OCI-LY3 (cell line): ENCODE data around the gene YBX2.

ENCODE experiments used
- EZH2phosphoT487 ChIP-seq: fragments of 200-600 bp; shearing (Covaris generic); IDR thresholded peaks from 2 replicates; pipeline ENCODE4 v1.6.1; 2018; ENCODE audit warnings: antibody characterized with exemption, mixed run types, low read depth
- TF ChIP-seq, protein P1 (sequence below): fragments of 200-600, 300-600 bp; sonication (generic); IDR thresholded peaks from 2 replicates; pipeline ENCODE4 v1.5.1; 2014; ENCODE audit warnings: antibody characterized with exemption, low read length, low read depth

DNA sequence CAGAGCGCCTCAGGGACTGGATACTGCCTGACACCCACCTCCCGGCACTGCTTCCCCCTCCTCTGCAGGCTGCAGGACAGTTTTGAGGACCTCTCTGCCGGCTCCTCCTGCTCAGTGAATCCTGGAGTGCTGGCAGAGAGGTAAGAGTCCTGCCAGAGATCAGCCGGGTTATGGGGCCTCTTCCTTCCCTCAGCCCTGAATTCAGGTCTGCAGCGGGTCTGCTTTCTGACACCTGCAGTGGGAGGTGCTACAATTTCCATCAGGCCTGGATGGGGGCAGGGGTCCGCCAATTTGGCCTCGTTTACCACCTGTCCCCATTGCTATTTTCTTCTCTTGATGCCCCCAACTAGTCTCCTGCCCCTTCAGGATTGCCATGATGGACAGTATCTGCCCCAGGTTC is 37.7 kb upstream of the YBX2 start:
- TF ChIP-seq, protein P1, sequence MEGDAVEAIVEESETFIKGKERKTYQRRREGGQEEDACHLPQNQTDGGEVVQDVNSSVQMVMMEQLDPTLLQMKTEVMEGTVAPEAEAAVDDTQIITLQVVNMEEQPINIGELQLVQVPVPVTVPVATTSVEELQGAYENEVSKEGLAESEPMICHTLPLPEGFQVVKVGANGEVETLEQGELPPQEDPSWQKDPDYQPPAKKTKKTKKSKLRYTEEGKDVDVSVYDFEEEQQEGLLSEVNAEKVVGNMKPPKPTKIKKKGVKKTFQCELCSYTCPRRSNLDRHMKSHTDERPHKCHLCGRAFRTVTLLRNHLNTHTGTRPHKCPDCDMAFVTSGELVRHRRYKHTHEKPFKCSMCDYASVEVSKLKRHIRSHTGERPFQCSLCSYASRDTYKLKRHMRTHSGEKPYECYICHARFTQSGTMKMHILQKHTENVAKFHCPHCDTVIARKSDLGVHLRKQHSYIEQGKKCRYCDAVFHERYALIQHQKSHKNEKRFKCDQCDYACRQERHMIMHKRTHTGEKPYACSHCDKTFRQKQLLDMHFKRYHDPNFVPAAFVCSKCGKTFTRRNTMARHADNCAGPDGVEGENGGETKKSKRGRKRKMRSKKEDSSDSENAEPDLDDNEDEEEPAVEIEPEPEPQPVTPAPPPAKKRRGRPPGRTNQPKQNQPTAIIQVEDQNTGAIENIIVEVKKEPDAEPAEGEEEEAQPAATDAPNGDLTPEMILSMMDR, result no peak
- no peak for TF ChIP-seq EZH2phosphoT487
